ENCODE results near the gene KNSTRN. TPM values are rescaled to one million over a fixed set of nuclear protein-coding genes. Genes with fewer than 3 reads are reported as not detected.

Gene KNSTRN
- total and polyA plus RNA-seq, 2 experiments from 2014 or later: 67.9 to 80.4 TPM

DNA sequence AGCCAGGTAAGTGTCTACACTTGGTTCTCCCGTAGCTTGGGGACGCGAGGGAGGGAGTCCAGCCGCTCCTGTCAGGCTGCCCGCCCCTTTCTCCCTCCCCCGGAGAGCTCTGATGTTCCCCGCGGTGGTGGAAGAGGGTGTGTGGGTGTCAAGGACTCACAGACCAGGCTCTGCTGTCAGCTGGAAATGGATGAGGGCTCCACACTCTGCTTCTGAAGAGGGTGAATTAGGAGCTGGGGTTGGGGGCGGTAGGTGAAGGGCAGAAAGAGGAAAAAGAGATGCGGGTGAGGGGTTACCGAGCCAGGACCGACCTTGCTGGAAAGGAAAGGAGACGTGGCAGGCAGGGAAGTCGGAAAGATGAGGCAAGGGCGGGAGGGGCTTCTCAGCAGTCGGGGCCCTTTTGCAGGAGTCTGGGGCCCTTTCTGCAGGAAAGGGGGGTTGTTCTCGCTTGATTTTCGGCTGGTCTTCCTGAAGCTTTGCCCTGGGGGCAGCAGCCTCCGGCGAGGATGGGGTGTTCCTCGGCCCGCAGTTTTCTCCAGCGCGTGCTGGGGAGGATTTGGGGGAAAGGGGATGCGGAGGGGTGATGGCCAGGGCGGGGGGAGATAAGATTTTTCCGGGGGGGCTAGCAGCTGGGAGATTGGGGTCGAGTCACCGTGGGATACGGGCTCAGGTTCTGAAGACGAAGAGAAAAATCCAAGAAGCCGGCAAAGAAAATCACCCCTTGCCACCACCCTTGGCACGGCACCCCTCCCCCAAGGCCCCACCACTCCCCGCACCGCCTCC lies 57.6 kb downstream of the KNSTRN start (continued):
- TF ChIP-seq EZH2phosphoT487 (IDR thresholded peaks at IDR 0.05; ENCODE audit: unreplicated experiment) (no peak), JUNB (IDR thresholded peaks at IDR 0.05; ENCODE audit: unreplicated experiment) (no peak), NANOG (IDR thresholded peaks at IDR 0.05; ENCODE audit: borderline replicate concordance) (no peak), ZNF331 (CRISPR knock-in tag; IDR thresholded peaks at IDR 0.05; ENCODE audit: low read depth) (no peak)
- TF ChIP-seq, protein P1, sequence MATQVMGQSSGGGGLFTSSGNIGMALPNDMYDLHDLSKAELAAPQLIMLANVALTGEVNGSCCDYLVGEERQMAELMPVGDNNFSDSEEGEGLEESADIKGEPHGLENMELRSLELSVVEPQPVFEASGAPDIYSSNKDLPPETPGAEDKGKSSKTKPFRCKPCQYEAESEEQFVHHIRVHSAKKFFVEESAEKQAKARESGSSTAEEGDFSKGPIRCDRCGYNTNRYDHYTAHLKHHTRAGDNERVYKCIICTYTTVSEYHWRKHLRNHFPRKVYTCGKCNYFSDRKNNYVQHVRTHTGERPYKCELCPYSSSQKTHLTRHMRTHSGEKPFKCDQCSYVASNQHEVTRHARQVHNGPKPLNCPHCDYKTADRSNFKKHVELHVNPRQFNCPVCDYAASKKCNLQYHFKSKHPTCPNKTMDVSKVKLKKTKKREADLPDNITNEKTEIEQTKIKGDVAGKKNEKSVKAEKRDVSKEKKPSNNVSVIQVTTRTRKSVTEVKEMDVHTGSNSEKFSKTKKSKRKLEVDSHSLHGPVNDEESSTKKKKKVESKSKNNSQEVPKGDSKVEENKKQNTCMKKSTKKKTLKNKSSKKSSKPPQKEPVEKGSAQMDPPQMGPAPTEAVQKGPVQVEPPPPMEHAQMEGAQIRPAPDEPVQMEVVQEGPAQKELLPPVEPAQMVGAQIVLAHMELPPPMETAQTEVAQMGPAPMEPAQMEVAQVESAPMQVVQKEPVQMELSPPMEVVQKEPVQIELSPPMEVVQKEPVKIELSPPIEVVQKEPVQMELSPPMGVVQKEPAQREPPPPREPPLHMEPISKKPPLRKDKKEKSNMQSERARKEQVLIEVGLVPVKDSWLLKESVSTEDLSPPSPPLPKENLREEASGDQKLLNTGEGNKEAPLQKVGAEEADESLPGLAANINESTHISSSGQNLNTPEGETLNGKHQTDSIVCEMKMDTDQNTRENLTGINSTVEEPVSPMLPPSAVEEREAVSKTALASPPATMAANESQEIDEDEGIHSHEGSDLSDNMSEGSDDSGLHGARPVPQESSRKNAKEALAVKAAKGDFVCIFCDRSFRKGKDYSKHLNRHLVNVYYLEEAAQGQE (IDR thresholded peaks at IDR 0.05; ENCODE audit: unreplicated experiment): no peak
- TF ChIP-seq, protein P2, sequence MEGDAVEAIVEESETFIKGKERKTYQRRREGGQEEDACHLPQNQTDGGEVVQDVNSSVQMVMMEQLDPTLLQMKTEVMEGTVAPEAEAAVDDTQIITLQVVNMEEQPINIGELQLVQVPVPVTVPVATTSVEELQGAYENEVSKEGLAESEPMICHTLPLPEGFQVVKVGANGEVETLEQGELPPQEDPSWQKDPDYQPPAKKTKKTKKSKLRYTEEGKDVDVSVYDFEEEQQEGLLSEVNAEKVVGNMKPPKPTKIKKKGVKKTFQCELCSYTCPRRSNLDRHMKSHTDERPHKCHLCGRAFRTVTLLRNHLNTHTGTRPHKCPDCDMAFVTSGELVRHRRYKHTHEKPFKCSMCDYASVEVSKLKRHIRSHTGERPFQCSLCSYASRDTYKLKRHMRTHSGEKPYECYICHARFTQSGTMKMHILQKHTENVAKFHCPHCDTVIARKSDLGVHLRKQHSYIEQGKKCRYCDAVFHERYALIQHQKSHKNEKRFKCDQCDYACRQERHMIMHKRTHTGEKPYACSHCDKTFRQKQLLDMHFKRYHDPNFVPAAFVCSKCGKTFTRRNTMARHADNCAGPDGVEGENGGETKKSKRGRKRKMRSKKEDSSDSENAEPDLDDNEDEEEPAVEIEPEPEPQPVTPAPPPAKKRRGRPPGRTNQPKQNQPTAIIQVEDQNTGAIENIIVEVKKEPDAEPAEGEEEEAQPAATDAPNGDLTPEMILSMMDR (conservative IDR thresholded peaks at IDR 0.05; ENCODE audit: low read depth in 2 of 2): no peak

DNA sequence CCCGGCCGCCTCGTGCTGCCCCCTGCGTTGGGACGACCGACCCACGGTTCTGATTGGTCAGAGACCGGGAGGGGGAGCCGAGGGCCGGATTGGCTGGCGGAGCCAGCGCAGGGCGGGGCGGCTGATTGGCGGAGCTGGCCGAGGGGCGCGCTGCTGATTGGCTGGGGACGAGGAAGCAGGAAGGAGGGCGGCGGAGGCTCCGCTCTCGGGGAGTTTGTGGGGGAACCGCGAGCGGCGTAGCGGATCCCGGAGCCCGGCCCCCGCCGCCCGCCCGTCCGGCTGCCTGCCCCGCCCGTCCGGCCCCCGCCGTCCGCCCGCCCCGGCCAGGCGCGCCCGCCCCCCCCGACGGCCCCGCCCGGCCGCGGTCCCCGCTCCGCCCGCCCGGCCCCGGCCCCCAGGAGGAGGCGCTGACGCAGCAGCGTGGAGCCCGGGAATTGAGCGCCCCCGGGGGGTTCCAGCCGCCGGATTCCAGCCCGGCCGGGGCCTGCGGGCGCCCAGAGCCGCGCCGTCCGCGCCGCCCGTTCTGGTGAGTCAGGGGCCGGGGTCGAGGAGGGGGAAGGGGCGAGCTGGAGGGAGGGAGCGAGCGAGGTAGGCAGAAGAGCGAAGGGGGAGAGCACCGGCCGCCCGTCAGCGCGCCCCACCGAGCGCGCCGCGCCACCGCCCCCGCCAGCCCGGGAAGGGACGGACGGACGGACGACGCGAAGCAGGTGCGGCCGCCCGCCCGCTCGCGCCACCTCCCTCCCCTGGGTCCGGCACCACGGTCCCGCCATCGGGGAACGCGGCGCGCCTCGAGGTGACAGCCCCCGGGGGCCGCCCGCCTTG lies 58.4 kb downstream of the KNSTRN start, which contains the start of gene BAHD1:
TSS of gene BAHD1 (plus strand) at position 211 of the 822 bp plus-strand sequence. CDS start 17,512 bp downstream, outside the sequence.
- Histone ChIP-seq H3K9me2 (ENCODE audit: insufficient read depth) (no peaks in the 10 kb centered on the region), H3K4me2 (peak within 1 kb of the TSS; percentile 100), H3K4me3 (peak within 1 kb of the TSS; percentile 82), H3F3A (replicated peaks; ENCODE audit: low read depth) (0 out of 2 replicates have a peak, but pooled peaks cover 2% of the 10 kb centered on the region), H3K36me3 (ENCODE audit: insufficient read depth) (no peaks in the 10 kb centered on the region; the same call in 1 of the 2 replicates), H3K79me2 (replicated peaks; ENCODE audit: insufficient read depth) (peaks cover 45% of the 10 kb centered on the region), H3K4me1 (ENCODE audit: insufficient read depth) (peaks cover 57% of the 10 kb centered on the region), H3K27ac (ENCODE audit: low read depth) (peak within 1 kb of the TSS; percentile 78), H4K20me1 (replicated peaks; ENCODE audit: insufficient read depth) (peaks cover 35% of the 10 kb centered on the region), H3K27me3 (ENCODE audit: insufficient read depth) (peaks cover 7% of the 10 kb centered on the region; the same call in 1 of the 2 replicates), H2AFZ (peak within 1 kb of the TSS; percentile 43; the same call in 1 of the 2 replicates)
- TF ChIP-seq, protein P2 (conservative IDR thresholded peaks at IDR 0.05; ENCODE audit: low read depth in 2 of 2): peak in 1 of 2 experiments; percentile 3; a peak in 1 of 4 replicates
- peak; percentile 45; the same call in 1 of the 2 replicates for TF ChIP-seq POLR2AphosphoS5 (IDR thresholded peaks at IDR 0.05; ENCODE audit: low read depth)
- no peak for TF ChIP-seq STAT1 (IDR thresholded peaks at IDR 0.05; ENCODE audit: unreplicated experiment)
- H3K4me3 Mint-ChIP-seq: peak within 1 kb of the TSS; percentile 94
- H3K9me3 Mint-ChIP-seq: no peaks in the 10 kb centered on the region; the same call in 2 of the 3 replicates
- DNase-seq (ENCODE audit: low spot score) (peak; percentile 98), ATAC-seq (peak; percentile 34)
- H3K4me1 Mint-ChIP-seq: peaks cover 58% of the 10 kb centered on the region
- peaks cover 17% of the 10 kb centered on the region for H3K36me3 Mint-ChIP-seq (ENCODE audit: low read depth)
- H3K27ac Mint-ChIP-seq: peak within 1 kb of the TSS; percentile 92
- H3K27me3 Mint-ChIP-seq (ENCODE audit: insufficient read depth, low read depth, poor library complexity): peaks cover 27% of the 10 kb centered on the region

Data from GM23338 (cell line).